ENCODE data around the gene CACNA1E.

DNA sequence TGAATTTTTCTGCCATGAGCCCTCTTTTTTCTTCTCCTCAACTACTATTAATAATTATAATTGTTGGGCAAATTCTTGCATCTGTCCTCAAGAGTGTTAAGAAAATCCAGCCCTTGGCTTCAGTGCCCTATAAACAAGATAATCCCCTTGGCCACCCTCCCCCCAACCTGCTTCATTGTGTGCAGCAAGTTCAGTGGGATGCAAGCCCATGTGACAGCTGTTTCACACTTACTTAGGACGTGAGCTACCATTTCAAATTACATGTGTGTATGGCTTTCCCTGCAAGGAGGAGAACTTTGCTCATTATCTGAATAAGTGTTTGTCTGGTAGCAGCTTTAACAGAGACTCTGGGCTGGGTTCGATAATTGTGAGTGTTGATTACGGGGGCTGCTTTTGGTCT, 276.2 kb downstream of the CACNA1E start:
- TF ChIP-seq CTCF (conservative IDR thresholded peaks at IDR 0.05; ENCODE audit: low read depth, low read length) (no peak), RAD21 (IDR thresholded peaks at IDR 0.05; ENCODE audit: low read length) (no peak), CEBPB (IDR thresholded peaks at IDR 0.05; ENCODE audit: low read depth, low read length) (no peak)

All from IMR-90 (cell line).